ENCODE data around the gene ADAMTS3. TPM values are rescaled to one million over a fixed set of nuclear protein-coding genes. Genes with fewer than 3 reads are reported as not detected.

Gene ADAMTS3
- total RNA-seq, 2 experiments from 2014 or later = not detected

DNA sequence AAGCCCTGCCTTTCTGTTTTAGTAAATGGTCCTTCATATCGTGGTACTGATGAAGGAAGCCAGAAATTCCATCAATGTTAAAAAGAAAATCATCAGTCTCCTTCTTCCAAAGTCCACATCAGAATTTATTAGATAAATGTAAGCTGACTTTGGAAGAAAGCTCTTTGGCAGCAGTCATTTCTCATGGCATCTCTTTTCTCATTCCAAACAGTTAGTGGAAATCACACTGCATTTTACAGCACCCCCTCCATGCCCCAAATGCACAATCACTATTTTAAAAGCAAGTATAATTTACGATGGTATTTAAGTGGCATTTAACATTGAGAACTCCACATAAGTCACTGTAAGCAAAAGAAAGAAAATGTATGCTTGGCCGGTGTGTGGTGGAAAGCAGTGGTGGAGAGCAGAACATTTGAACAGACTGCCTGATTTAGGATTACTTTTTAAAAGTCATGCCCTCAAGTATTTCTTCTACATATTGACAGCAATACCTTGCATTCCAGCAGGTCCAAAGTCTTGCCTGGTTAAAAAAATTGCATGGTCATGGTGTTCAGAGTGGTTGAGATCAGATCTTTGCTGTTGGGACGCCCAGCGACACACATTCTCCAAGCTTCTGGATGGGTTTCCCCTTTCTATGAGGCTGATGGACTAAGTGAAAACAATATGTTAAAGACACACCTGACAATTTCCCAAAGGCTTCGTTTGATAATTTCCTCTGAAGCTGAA, 248.6 kb downstream of the ADAMTS3 start:
- TF ChIP-seq, protein P1, sequence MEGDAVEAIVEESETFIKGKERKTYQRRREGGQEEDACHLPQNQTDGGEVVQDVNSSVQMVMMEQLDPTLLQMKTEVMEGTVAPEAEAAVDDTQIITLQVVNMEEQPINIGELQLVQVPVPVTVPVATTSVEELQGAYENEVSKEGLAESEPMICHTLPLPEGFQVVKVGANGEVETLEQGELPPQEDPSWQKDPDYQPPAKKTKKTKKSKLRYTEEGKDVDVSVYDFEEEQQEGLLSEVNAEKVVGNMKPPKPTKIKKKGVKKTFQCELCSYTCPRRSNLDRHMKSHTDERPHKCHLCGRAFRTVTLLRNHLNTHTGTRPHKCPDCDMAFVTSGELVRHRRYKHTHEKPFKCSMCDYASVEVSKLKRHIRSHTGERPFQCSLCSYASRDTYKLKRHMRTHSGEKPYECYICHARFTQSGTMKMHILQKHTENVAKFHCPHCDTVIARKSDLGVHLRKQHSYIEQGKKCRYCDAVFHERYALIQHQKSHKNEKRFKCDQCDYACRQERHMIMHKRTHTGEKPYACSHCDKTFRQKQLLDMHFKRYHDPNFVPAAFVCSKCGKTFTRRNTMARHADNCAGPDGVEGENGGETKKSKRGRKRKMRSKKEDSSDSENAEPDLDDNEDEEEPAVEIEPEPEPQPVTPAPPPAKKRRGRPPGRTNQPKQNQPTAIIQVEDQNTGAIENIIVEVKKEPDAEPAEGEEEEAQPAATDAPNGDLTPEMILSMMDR (conservative IDR thresholded peaks at IDR 0.05; ENCODE audit: low read length) = no peak
- no peak for TF ChIP-seq EZH2phosphoT487 (IDR thresholded peaks at IDR 0.05; ENCODE audit: borderline replicate concordance, low read depth, low read length)
- H3K4me3 ChIP-seq (ENCODE audit: low read depth, low read length, poor library complexity, severe bottlenecking) = no peak overlapping the region
- no peak overlapping the region for H3K4me2 ChIP-seq (ENCODE audit: low read length)
- POLR2A ChIA-PET = no interaction called here
- no peak for DNase-seq (ENCODE audit: low spot score)
- no peaks in the 10 kb centered on the region for H3K9me2 ChIP-seq (ENCODE audit: insufficient read depth, low read length)
- no peak overlapping the region for H3K27ac ChIP-seq (ENCODE audit: low read depth, low read length, poor library complexity, severe bottlenecking)
- H3K4me1 ChIP-seq (ENCODE audit: insufficient read depth, low read length, poor library complexity, severe bottlenecking) = no peaks in the 10 kb centered on the region
- intact Hi-C loops (cut with micrococcal nuclease; ENCODE audit: unreplicated experiment) = loop anchor here (10.0 kb wide), 1 partner anchor 704 kb away; no protein-coding TSS in a partner anchor
- H3K79me2 ChIP-seq (ENCODE audit: insufficient read depth, low read depth, low read length) = no peaks in the 10 kb centered on the region
- no peak overlapping the region for H2AFZ ChIP-seq (ENCODE audit: low read length)
- no peaks in the 10 kb centered on the region for H3K36me3 ChIP-seq (ENCODE audit: insufficient read depth, low read length)
- CTCF ChIA-PET (ENCODE audit: unreplicated experiment) = no interaction called here
- no TSS peak for BruUV-seq (replicated peaks)
- no peaks in the 10 kb centered on the region for H4K20me1 ChIP-seq (ENCODE audit: insufficient read depth, low read length)
- no peaks in the 10 kb centered on the region for H3K9me3 ChIP-seq (ENCODE audit: low read length)

DNA sequence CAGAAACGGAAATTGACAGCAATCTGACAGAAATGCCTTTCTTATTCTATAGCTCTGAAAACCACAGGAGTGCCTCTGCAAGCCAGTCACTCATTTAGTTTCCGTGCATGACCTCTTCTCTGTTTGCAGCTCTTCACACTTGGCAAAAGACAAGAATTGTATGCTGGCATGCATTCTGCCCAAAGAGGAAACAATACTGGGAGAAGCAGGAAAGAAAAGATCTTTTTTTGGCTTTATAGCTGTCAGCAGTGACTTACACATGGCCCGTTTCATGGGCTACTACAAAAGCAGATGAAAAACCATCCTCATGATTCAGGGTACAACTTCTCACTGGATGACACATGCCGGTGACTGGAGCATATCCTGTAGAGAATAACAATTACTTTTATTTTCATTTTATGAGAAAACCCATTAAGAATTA, 249.4 kb downstream of the ADAMTS3 start:
- TF ChIP-seq EZH2phosphoT487 (IDR thresholded peaks at IDR 0.05; ENCODE audit: borderline replicate concordance, low read depth, low read length) = no peak
- TF ChIP-seq, protein P1 (conservative IDR thresholded peaks at IDR 0.05; ENCODE audit: low read length) = no peak
- DNase-seq (ENCODE audit: low spot score) = no peak

More for the DNA sequence above, 249.4 kb downstream of the ADAMTS3 start:
- BruUV-seq (replicated peaks) = no TSS peak
- H3K4me2 ChIP-seq (ENCODE audit: low read length) = no peak overlapping the region
- ChIA-PET CTCF (ENCODE audit: unreplicated experiment) (no interaction called here), POLR2A (no interaction called here)
- H3K9me2 ChIP-seq (ENCODE audit: insufficient read depth, low read length) = no peaks in the 10 kb centered on the region
- intact Hi-C loops (cut with micrococcal nuclease; ENCODE audit: unreplicated experiment) = loop anchor here (10.0 kb wide), 1 partner anchor 705 kb away; no protein-coding TSS in a partner anchor
- no peaks in the 10 kb centered on the region for H3K79me2 ChIP-seq (ENCODE audit: insufficient read depth, low read depth, low read length)
- no peaks in the 10 kb centered on the region for H3K36me3 ChIP-seq (ENCODE audit: insufficient read depth, low read length)
- no peaks in the 10 kb centered on the region for H3K4me1 ChIP-seq (ENCODE audit: insufficient read depth, low read length, poor library complexity, severe bottlenecking)
- no peaks in the 10 kb centered on the region for H4K20me1 ChIP-seq (ENCODE audit: insufficient read depth, low read length)
- no peak overlapping the region for H2AFZ ChIP-seq (ENCODE audit: low read length)
- H3K4me3 ChIP-seq (ENCODE audit: low read depth, low read length, poor library complexity, severe bottlenecking) = no peak overlapping the region
- no peaks in the 10 kb centered on the region for H3K9me3 ChIP-seq (ENCODE audit: low read length)
- H3K27ac ChIP-seq (ENCODE audit: low read depth, low read length, poor library complexity, severe bottlenecking) = no peak overlapping the region

Data from OCI-LY7 (cell line).